ENCODE data around the gene ANKRD2.

- TF ChIP-seq FOXA1 (IDR thresholded peaks at IDR 0.05) (no peak), ELF4 (IDR thresholded peaks at IDR 0.05) (no peak), HDGF (IDR thresholded peaks at IDR 0.05; ENCODE audit: borderline replicate concordance) (no peak), CTBP1 (IDR thresholded peaks at IDR 0.05; ENCODE audit: borderline replicate concordance) (no peak), SP1 (IDR thresholded peaks at IDR 0.05) (no peak), LEF1 (IDR thresholded peaks at IDR 0.05; ENCODE audit: borderline replicate concordance) (no peak), NFRKB (IDR thresholded peaks at IDR 0.05) (no peak), L3MBTL2 (conservative IDR thresholded peaks at IDR 0.05) (no peak), FOXM1 (IDR thresholded peaks at IDR 0.05; ENCODE audit: borderline replicate concordance) (no peak), BHLHE40 (IDR thresholded peaks at IDR 0.05; ENCODE audit: borderline replicate concordance) (no peak), SUZ12 (IDR thresholded peaks at IDR 0.05) (no peak), ZNF384 (IDR thresholded peaks at IDR 0.05) (no peak)
- TF ChIP-seq, protein P1, sequence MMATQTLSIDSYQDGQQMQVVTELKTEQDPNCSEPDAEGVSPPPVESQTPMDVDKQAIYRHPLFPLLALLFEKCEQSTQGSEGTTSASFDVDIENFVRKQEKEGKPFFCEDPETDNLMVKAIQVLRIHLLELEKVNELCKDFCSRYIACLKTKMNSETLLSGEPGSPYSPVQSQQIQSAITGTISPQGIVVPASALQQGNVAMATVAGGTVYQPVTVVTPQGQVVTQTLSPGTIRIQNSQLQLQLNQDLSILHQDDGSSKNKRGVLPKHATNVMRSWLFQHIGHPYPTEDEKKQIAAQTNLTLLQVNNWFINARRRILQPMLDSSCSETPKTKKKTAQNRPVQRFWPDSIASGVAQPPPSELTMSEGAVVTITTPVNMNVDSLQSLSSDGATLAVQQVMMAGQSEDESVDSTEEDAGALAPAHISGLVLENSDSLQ (IDR thresholded peaks at IDR 0.05): no peak
These were observed 46.9 kb upstream of the ANKRD2 start for GRCh38 chr10:97525683-97526110.
